ENCODE results near the gene C19orf47. TPM values are rescaled to one million over a fixed set of nuclear protein-coding genes. Genes with fewer than 3 reads are reported as not detected.

C19orf47 gene
- polyA plus RNA-seq, 3 donors: 7.6 to 10.2 (median 8.0) TPM

GRCh38 chr19:40394816-40395210 is 46.6 kb upstream of the C19orf47 start:
- intact Hi-C loops (cut with micrococcal nuclease): loop anchor here in 1 of 2 donors (10.0 kb wide), 1 partner anchor 90 kb away; no protein-coding TSS in a partner anchor
- Histone ChIP-seq H3K27me3 (ENCODE audit: control insufficient read depth in 2 of 2, insufficient read depth in 2 of 2, low read length in 2 of 2) (no peaks in the 10 kb centered on the region), H3K4me3 (replicated peaks in 1 of 3; ENCODE audit: low read depth in 2 of 3, low read length in 3 of 3) (no peak overlapping the region), H2AFZ (ENCODE audit: insufficient read depth, low read depth, low read length, poor library complexity, severe bottlenecking) (no peak overlapping the region), H4K20me1 (ENCODE audit: insufficient read depth, low read length) (no peaks in the 10 kb centered on the region), H3K27ac (ENCODE audit: low read depth in 1 of 2, low read length in 2 of 2) (no peak overlapping the region), H3K36me3 (replicated peaks in 1 of 2; ENCODE audit: control insufficient read depth in 1 of 2, insufficient read depth in 2 of 2, low read length in 2 of 2) (no peaks in the 10 kb centered on the region), H3K79me2 (ENCODE audit: insufficient read depth, low read length) (no peaks in the 10 kb centered on the region), H3K4me1 (ENCODE audit: control insufficient read depth in 1 of 2, insufficient read depth in 2 of 2, low read length in 2 of 2) (peaks cover 11 to 12% of the 10 kb centered on the region in 2 donors), H3K9ac (ENCODE audit: insufficient read depth, low read length, poor library complexity, severe bottlenecking) (no peak overlapping the region), H3K4me2 (replicated peaks; ENCODE audit: extremely low read depth, low read length, poor library complexity, severe bottlenecking) (no peak overlapping the region), H3K9me3 (replicated peaks in 1 of 2; ENCODE audit: control insufficient read depth in 1 of 2, insufficient read depth in 1 of 2, low read length in 2 of 2) (no peaks in the 10 kb centered on the region)
- H3K4me1 Mint-ChIP-seq: peaks cover 21% of the 10 kb centered on the region
- no peaks in the 10 kb centered on the region for H3K36me3 Mint-ChIP-seq
- peaks cover 0 to 20% (median 12%) of the 10 kb centered on the region in 3 donors for H3K27me3 Mint-ChIP-seq (ENCODE audit: low read depth in 3 of 3)
- TF ChIP-seq CTCF (IDR thresholded peaks at IDR 0.05): no peak
- WGBS (ENCODE audit: insufficient coverage): 83% methylated on average over 12 of the region's 13 CpGs
- H3K27ac Mint-ChIP-seq: peak overlapping the region in 1 of 7 donors; percentile 53
- peaks cover 0 to 3% (median 0%) of the 10 kb centered on the region in 7 donors for H3K9me3 Mint-ChIP-seq
- DNase-seq: no peak
- H3K4me3 Mint-ChIP-seq: no peak overlapping the region

DNA sequence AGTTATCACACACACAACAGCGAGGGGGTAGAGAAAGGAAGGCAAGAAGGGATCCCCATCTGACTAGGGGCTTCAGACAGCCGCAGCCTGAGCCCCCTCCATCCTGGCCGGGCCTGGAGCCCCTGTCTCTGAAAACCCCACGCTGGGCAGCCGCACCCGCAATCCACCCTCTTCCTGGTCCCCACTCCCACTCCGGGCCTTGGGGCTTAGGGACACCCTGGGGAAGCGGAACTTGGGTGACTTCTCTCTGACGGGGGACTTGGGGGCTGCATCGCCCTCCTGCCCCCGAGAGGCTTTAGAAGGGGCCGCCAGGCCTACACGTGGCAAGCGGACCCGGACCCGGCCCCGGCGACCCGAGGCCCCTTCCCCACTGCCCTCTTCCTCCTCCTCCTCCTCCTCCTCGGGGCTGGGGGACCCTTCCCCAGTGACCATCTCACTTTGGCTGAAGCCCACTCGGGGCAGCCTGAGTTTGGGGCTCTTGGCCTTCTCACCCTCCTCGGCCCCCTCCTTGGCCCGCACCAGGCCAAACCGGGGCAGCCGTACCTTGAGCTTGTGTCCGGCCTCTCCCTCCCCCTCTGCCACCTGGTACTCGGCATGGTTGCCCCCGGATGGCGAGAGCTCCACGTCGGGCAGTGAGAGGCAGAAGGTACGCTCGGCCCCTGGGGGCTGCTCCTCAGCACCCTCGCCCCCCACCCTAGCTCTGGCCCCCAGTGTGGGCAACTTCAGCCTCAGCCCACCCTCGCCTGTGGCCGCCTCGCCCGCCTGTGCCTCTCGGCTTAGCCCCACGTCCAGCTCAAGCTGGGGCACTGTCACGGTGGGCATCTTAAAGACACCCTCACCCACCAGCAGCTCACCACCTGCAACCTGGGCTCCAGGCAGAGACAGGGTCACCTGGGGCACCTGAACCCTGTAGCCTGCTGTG is 46.0 kb upstream of the C19orf47 start:
- peaks cover 1 to 19% (median 9%) of the 10 kb centered on the region in 3 donors for H3K27me3 Mint-ChIP-seq (ENCODE audit: low read depth in 3 of 3)
- no peak overlapping the region for H2AFZ ChIP-seq (ENCODE audit: insufficient read depth, low read depth, low read length, poor library complexity, severe bottlenecking)
- DNase-seq: no peak
- no peaks in the 10 kb centered on the region for H3K36me3 ChIP-seq (replicated peaks in 1 of 2; ENCODE audit: control insufficient read depth in 1 of 2, insufficient read depth in 2 of 2, low read length in 2 of 2)
- H3K9me3 Mint-ChIP-seq: peaks cover 0 to 3% (median 0%) of the 10 kb centered on the region in 7 donors
- 97% methylated on average over 19 of the region's 41 CpGs for WGBS (ENCODE audit: insufficient coverage)
- H3K4me1 Mint-ChIP-seq: peaks cover 20% of the 10 kb centered on the region
- H3K4me3 Mint-ChIP-seq: no peak overlapping the region
- no peaks in the 10 kb centered on the region for H4K20me1 ChIP-seq (ENCODE audit: insufficient read depth, low read length)
- TF ChIP-seq CTCF (IDR thresholded peaks at IDR 0.05): no peak
- no peak overlapping the region for H3K9ac ChIP-seq (ENCODE audit: insufficient read depth, low read length, poor library complexity, severe bottlenecking)
- H3K4me2 ChIP-seq (replicated peaks; ENCODE audit: extremely low read depth, low read length, poor library complexity, severe bottlenecking): no peak overlapping the region
- H3K9me3 ChIP-seq (replicated peaks in 1 of 2; ENCODE audit: control insufficient read depth in 1 of 2, insufficient read depth in 1 of 2, low read length in 2 of 2): no peaks in the 10 kb centered on the region
- no peak overlapping the region for H3K4me3 ChIP-seq (replicated peaks in 1 of 3; ENCODE audit: low read depth in 2 of 3, low read length in 3 of 3)
- H3K36me3 Mint-ChIP-seq: no peaks in the 10 kb centered on the region
- intact Hi-C loops (cut with micrococcal nuclease): loop anchor here in 1 of 2 donors (10.0 kb wide), 1 partner anchor 89 kb away; no protein-coding TSS in a partner anchor
- no peak overlapping the region for H3K27ac ChIP-seq (ENCODE audit: low read depth in 1 of 2, low read length in 2 of 2)
- H3K79me2 ChIP-seq (ENCODE audit: insufficient read depth, low read length): no peaks in the 10 kb centered on the region
- no peak overlapping the region for H3K27ac Mint-ChIP-seq
- H3K4me1 ChIP-seq (ENCODE audit: control insufficient read depth in 1 of 2, insufficient read depth in 2 of 2, low read length in 2 of 2): peaks cover 11 to 12% of the 10 kb centered on the region in 2 donors
- no peaks in the 10 kb centered on the region for H3K27me3 ChIP-seq (ENCODE audit: control insufficient read depth in 2 of 2, insufficient read depth in 2 of 2, low read length in 2 of 2)

All from CD14-positive monocyte (primary cell).